ENCODE measurements around the gene PPDPF. TPM values are rescaled to one million over a fixed set of nuclear protein-coding genes. Genes with fewer than 3 reads are reported as not detected.
A peak's percentile ranks its signal among the peaks of the same experiment; 100 is the strongest.

PPDPF gene
- total and polyA plus RNA-seq, 2 of the 8 experiments (the other 6 are each of a cell fraction or from before 2014, with no cell fraction given) = 30.5 to 138 TPM

- H3K14ac ChIP-seq (ENCODE audit: insufficient read length) = no peak overlapping the region
- 78 to 92% methylated on average over 2 of the region's 2 CpGs for WGBS, 2 experiments (ENCODE audit: extremely low coverage in 1 of 2, insufficient coverage in 1 of 2, insufficient read length in 1 of 2, insufficient replicate concordance in 2 of 2, low coverage in 1 of 2, low lambda C conversion rate in 2 of 2, missing lambda C conversion rate in 1 of 2)
- peaks cover 0 to 22% (median 12%) of the 10 kb centered on the region in 4 experiments; a peak in 6 of 7 replicates for H3K4me1 ChIP-seq (replicated peaks in 1 of 4; ENCODE audit: control insufficient read depth in 3 of 4, insufficient read depth in 4 of 4, low read length in 3 of 4)
- ChIA-PET POLR2A (ENCODE audit: partially characterized antibody) (no interaction called here), CTCF (ENCODE audit: partially characterized antibody) (interaction anchor here (1.5 kb wide), 1 partner anchor 46 kb away, joined by 5 read pairs; no protein-coding TSS in a partner anchor)
- no peak for FAIRE-seq
- H2AK5ac ChIP-seq (ENCODE audit: low read depth, low read length) = no peak overlapping the region
- H2BK15ac ChIP-seq (ENCODE audit: low read length) = no peak overlapping the region
- H2BK120ac ChIP-seq (replicated peaks; ENCODE audit: low read depth, low read length) = no peak overlapping the region
- H3K27me3 ChIP-seq (replicated peaks in 1 of 4; ENCODE audit: control insufficient read depth in 3 of 4, extremely low read depth in 1 of 4, insufficient read depth in 3 of 4, low read length in 3 of 4) = peaks cover 1 to 33% (median 27%) of the 10 kb centered on the region in 4 experiments
- no peak overlapping the region for H3K9ac ChIP-seq (replicated peaks in 1 of 4; ENCODE audit: extremely low read depth in 1 of 4, low read depth in 3 of 4, low read length in 3 of 4)
- H3K23ac ChIP-seq (ENCODE audit: insufficient read length) = no peak overlapping the region
- no peak overlapping the region for H3K4me2 ChIP-seq (ENCODE audit: insufficient read depth in 1 of 2, low read depth in 2 of 2, low read length in 2 of 2)
- no peak overlapping the region for H4K5ac ChIP-seq (ENCODE audit: insufficient read length, low read depth, low read length)
- H3K23me2 ChIP-seq (ENCODE audit: low read depth, low read length) = peaks cover 16% of the 10 kb centered on the region; the same call in 1 of the 2 replicates
- peaks cover 0 to 10% of the 10 kb centered on the region in 2 experiments for H4K20me1 ChIP-seq (replicated peaks in 1 of 2; ENCODE audit: control insufficient read depth in 1 of 2, insufficient read depth in 2 of 2, low read length in 2 of 2)
- no peak overlapping the region for H2BK5ac ChIP-seq (ENCODE audit: low read depth, low read length)
- no peaks in the 10 kb centered on the region for H3K9me3 ChIP-seq (ENCODE audit: insufficient read depth in 2 of 2, low read depth in 1 of 2, low read length in 1 of 2)
- DNase-seq (ENCODE audit: low read depth in 1 of 2, low spot score in 2 of 2) = no peak
- H4K8ac ChIP-seq (ENCODE audit: extremely low read depth, insufficient read depth, low read length) = no peak overlapping the region
- no peaks in the 10 kb centered on the region for H3K79me2 ChIP-seq (ENCODE audit: control insufficient read depth in 1 of 2, insufficient read depth in 2 of 2, low read length in 2 of 2)
- no peak overlapping the region for H3K4me3 ChIP-seq (ENCODE audit: extremely low read depth in 1 of 4, insufficient read depth in 2 of 4, low read depth in 3 of 4, low read length in 4 of 4)
- no peak overlapping the region for H2AFZ ChIP-seq (ENCODE audit: low read length)
- H2BK20ac ChIP-seq (ENCODE audit: low read length) = no peak overlapping the region
- no peak overlapping the region for H2BK12ac ChIP-seq (ENCODE audit: low read depth, low read length)
- no peak overlapping the region for H4K91ac ChIP-seq (replicated peaks; ENCODE audit: insufficient read length, low read length)
- no peak overlapping the region for H3K27ac ChIP-seq (ENCODE audit: low read depth, low read length)
- H3K4ac ChIP-seq (replicated peaks; ENCODE audit: insufficient read length, low read depth, low read length) = no peak overlapping the region
- TF ChIP-seq CEBPB (IDR thresholded peaks at IDR 0.05; ENCODE audit: low read depth, low read length) = no peak
- no peak for TF ChIP-seq TEAD4 (IDR thresholded peaks at IDR 0.05; ENCODE audit: low read depth, low read length)
- no peak for TF ChIP-seq SRF (IDR thresholded peaks at IDR 0.05; ENCODE audit: low read depth, low read length)
- no peak for TF ChIP-seq POU5F1 (IDR thresholded peaks at IDR 0.05; ENCODE audit: low read depth, low read length)
- TF ChIP-seq GTF2F1 (IDR thresholded peaks at IDR 0.05; ENCODE audit: borderline replicate concordance, low read depth, low read length) = no peak
- no peak for TF ChIP-seq CREB1 (IDR thresholded peaks at IDR 0.05)
- TF ChIP-seq, protein P1, sequence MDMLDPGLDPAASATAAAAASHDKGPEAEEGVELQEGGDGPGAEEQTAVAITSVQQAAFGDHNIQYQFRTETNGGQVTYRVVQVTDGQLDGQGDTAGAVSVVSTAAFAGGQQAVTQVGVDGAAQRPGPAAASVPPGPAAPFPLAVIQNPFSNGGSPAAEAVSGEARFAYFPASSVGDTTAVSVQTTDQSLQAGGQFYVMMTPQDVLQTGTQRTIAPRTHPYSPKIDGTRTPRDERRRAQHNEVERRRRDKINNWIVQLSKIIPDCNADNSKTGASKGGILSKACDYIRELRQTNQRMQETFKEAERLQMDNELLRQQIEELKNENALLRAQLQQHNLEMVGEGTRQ (IDR thresholded peaks at IDR 0.05; ENCODE audit: low read length) = no peak
- TF ChIP-seq TBP (IDR thresholded peaks at IDR 0.05; ENCODE audit: low read depth, low read length) = no peak
- no peak for TF ChIP-seq CTCF (IDR thresholded peaks at IDR 0.05; ENCODE audit: control extremely low read depth in 1 of 3, insufficient read depth in 1 of 3, low read depth in 1 of 3, low read length in 3 of 3)
- TF ChIP-seq ATF3 (IDR thresholded peaks at IDR 0.05; ENCODE audit: insufficient read depth, low read depth, low read length) = no peak
- H3K56ac ChIP-seq (replicated peaks; ENCODE audit: insufficient read length, low read depth, low read length) = peak overlapping the region; percentile 46
- no peaks in the 10 kb centered on the region for H3K79me1 ChIP-seq (ENCODE audit: low read depth, low read length)
- H3K18ac ChIP-seq (ENCODE audit: extremely low read depth, low read length) = no peak overlapping the region
- H3K36me3 ChIP-seq (ENCODE audit: control insufficient read depth in 2 of 4, insufficient read depth in 4 of 4, low read length in 3 of 4) = peaks cover 0 to 8% (median 1%) of the 10 kb centered on the region in 4 experiments; a peak in 5 of 8 replicates
These were observed 28.0 kb upstream of the PPDPF start for GRCh38 chr20:63492518-63492917.

Data from H1 (cell line).